H1 (cell line): Measurements from ENCODE around the gene ARID5B. TPM values are rescaled to one million over a fixed set of nuclear protein-coding genes. Genes with fewer than 3 reads are reported as not detected.

ENCODE experiments used
- CTCF ChIA-PET: fragments of 300-600 bp; sonication (Branson Sonifier 250); formaldehyde crosslinking; loops from one replicate; lab custom pipeline; 2021; ENCODE audit not compliant: partially characterized antibody; lab: Charles Lee
- POLR2A ChIA-PET: fragments of 300-600 bp; sonication (Branson Sonifier 250); formaldehyde crosslinking; loops from one replicate; lab custom pipeline; 2021; ENCODE audit warnings: inconsistent platforms; ENCODE audit not compliant: partially characterized antibody; lab: Charles Lee
- DNase-seq, 2 experiments: peaks; one replicate each; pipeline versions ENCODE4 v3.0.0 to v3.0.0-alpha.2; 2010 to 2022; ENCODE audit warnings: low spot score in 2 of 2, low read depth in 1 of 2, mixed read lengths in 1 of 2
- FAIRE-seq: peaks from 2 replicates; lab custom pipeline; 2011; peaks lifted over from hg19 to GRCh38; lab: Jason Lieb, UNC
- H2AFZ ChIP-seq: 2 replicates; pipeline ENCODE4 v1.8.1; 2012; ENCODE audit warnings: low read length, inconsistent platforms
- H2AK5ac ChIP-seq: 2 replicates; pipeline ENCODE4 v1.6.1; 2013; ENCODE audit warnings: low read depth, low read length
- H2BK120ac ChIP-seq: replicated peaks from 2 replicates; pipeline ENCODE3; 2013; ENCODE audit warnings: low read depth, low read length, inconsistent platforms
- H2BK12ac ChIP-seq: 2 replicates; pipeline ENCODE4 v1.6.1; 2013; ENCODE audit warnings: low read depth, low read length
- H2BK15ac ChIP-seq: 2 replicates; pipeline ENCODE4 v1.6.1; 2013; ENCODE audit warnings: low read length
- H2BK20ac ChIP-seq: 2 replicates; pipeline ENCODE4 v1.6.1; 2013; ENCODE audit warnings: low read length
- H2BK5ac ChIP-seq: 2 replicates; pipeline ENCODE4 v1.6.1; 2013; ENCODE audit warnings: low read depth, low read length
- H3K14ac ChIP-seq: 2 replicates; pipeline ENCODE4 v1.6.1; 2013; ENCODE audit warnings: inconsistent platforms; ENCODE audit not compliant: insufficient read length
- H3K18ac ChIP-seq: 2 replicates; pipeline ENCODE4 v1.6.1; 2013; ENCODE audit warnings: low read length; ENCODE audit errors: extremely low read depth
- H3K23ac ChIP-seq: 2 replicates; pipeline ENCODE4 v1.6.1; 2013; ENCODE audit warnings: inconsistent platforms; ENCODE audit not compliant: insufficient read length
- H3K23me2 ChIP-seq: 2 replicates; pipeline ENCODE4 v1.6.1; 2013; ENCODE audit warnings: low read depth, low read length
- H3K27ac ChIP-seq: 2 replicates; pipeline ENCODE4 v1.6.1; 2011; ENCODE audit warnings: low read depth, low read length, inconsistent platforms
- H3K27me3 ChIP-seq, 4 experiments: replicated peaks in 1 of 4; 1 replicate in 1 of 4; 2 replicates in 3 of 4; pipeline versions ENCODE4 v1.6.1 to v1.8.1; 2011 to 2013; ENCODE audit warnings: low read length in 3 of 4, mild to moderate bottlenecking in 3 of 4, inconsistent platforms in 2 of 4, mixed read lengths in 2 of 4, moderate library complexity in 1 of 4; ENCODE audit not compliant: control insufficient read depth in 3 of 4, insufficient read depth in 3 of 4; ENCODE audit errors: extremely low read depth in 1 of 4
- H3K36me3 ChIP-seq, 4 experiments: 2 replicates each; pipeline versions ENCODE4 v1.6.1 to v1.8.1; 2011 to 2013; ENCODE audit warnings: mild to moderate bottlenecking in 4 of 4, low read length in 3 of 4, moderate library complexity in 2 of 4, control low read depth in 1 of 4, inconsistent platforms in 1 of 4; ENCODE audit not compliant: insufficient read depth in 4 of 4, control insufficient read depth in 2 of 4
- H3K4ac ChIP-seq: replicated peaks from 2 replicates; pipeline ENCODE3; 2013; ENCODE audit warnings: low read length, low read depth, mixed read lengths, inconsistent platforms; ENCODE audit not compliant: insufficient read length
- H3K4me1 ChIP-seq, 4 experiments: replicated peaks in 1 of 4; 1 replicate in 1 of 4; 2 replicates in 3 of 4; pipeline versions ENCODE4 v1.6.1 to v1.8.1; 2011 to 2013; ENCODE audit warnings: low read length in 3 of 4, inconsistent platforms in 2 of 4, mixed read lengths in 1 of 4; ENCODE audit not compliant: insufficient read depth in 4 of 4, control insufficient read depth in 3 of 4
- H3K4me2 ChIP-seq, 2 experiments: 2 replicates each; pipeline versions ENCODE4 v1.6.1 to v1.8.1; 2011 to 2013; ENCODE audit warnings: low read depth in 2 of 2, low read length in 2 of 2, control low read depth in 1 of 2, inconsistent platforms in 1 of 2, mild to moderate bottlenecking in 1 of 2; ENCODE audit not compliant: insufficient read depth in 1 of 2
- H3K4me3 ChIP-seq, 4 experiments: fragments of 200-600, 300-600 bp in 1 of 4; sonication (generic), shearing (Covaris generic), sonication (Bioruptor Twin) in 1 of 4; 2 replicates each; pipeline versions ENCODE4 v1.5.1 to v1.8.1; 2011 to 2016; ENCODE audit warnings: low read length in 4 of 4, low read depth in 3 of 4, control low read depth in 2 of 4, inconsistent platforms in 2 of 4, mild to moderate bottlenecking in 2 of 4, mixed read lengths in 1 of 4, moderate library complexity in 1 of 4; ENCODE audit not compliant: insufficient read depth in 2 of 4; ENCODE audit errors: extremely low read depth in 1 of 4
- H3K56ac ChIP-seq: replicated peaks from 2 replicates; pipeline ENCODE3; 2013; ENCODE audit warnings: low read depth, mild to moderate bottlenecking, mixed read lengths, low read length, inconsistent platforms; ENCODE audit not compliant: insufficient read length
- H3K79me1 ChIP-seq: 2 replicates; pipeline ENCODE4 v1.6.1; 2013; ENCODE audit warnings: low read depth, low read length, control low read depth
- H3K79me2 ChIP-seq, 2 experiments: 2 replicates each; pipeline versions ENCODE4 v1.6.1 to v1.8.1; 2012 to 2013; ENCODE audit warnings: low read length in 2 of 2, mild to moderate bottlenecking in 2 of 2, inconsistent platforms in 1 of 2; ENCODE audit not compliant: insufficient read depth in 2 of 2, control insufficient read depth in 1 of 2
- H3K9ac ChIP-seq, 4 experiments: replicated peaks in 1 of 4; 1 replicate in 1 of 4; 2 replicates in 3 of 4; pipeline versions ENCODE4 v1.6.1 to v1.8.1; 2011 to 2013; ENCODE audit warnings: low read depth in 3 of 4, low read length in 3 of 4, control low read depth in 2 of 4, mild to moderate bottlenecking in 2 of 4, moderate library complexity in 2 of 4, inconsistent platforms in 1 of 4; ENCODE audit errors: extremely low read depth in 1 of 4
- H3K9me3 ChIP-seq, 2 experiments: 2 replicates each; pipeline versions ENCODE4 v1.6.1 to v1.8.1; 2012 to 2013; ENCODE audit warnings: mild to moderate bottlenecking in 2 of 2, moderate library complexity in 2 of 2, control low read depth in 1 of 2, inconsistent platforms in 1 of 2, low read depth in 1 of 2, low read length in 1 of 2, mixed read lengths in 1 of 2; ENCODE audit not compliant: insufficient read depth in 2 of 2
- H4K20me1 ChIP-seq, 2 experiments: replicated peaks in 1 of 2; 2 replicates each; pipeline versions ENCODE3 to v1.8.1; 2011 to 2013; ENCODE audit warnings: inconsistent platforms in 2 of 2, low read length in 2 of 2, mild to moderate bottlenecking in 1 of 2; ENCODE audit not compliant: insufficient read depth in 2 of 2, control insufficient read depth in 1 of 2
- H4K5ac ChIP-seq: 2 replicates; pipeline ENCODE4 v1.6.1; 2013; ENCODE audit warnings: low read length, low read depth, mixed read lengths, inconsistent platforms; ENCODE audit not compliant: insufficient read length
- H4K8ac ChIP-seq: 2 replicates; pipeline ENCODE4 v1.8.0; 2013; ENCODE audit warnings: mild to moderate bottlenecking, moderate library complexity, low read length, inconsistent platforms; ENCODE audit not compliant: insufficient read depth; ENCODE audit errors: extremely low read depth
- H4K91ac ChIP-seq: replicated peaks from 2 replicates; pipeline ENCODE3; 2013; ENCODE audit warnings: low read length, mixed read lengths, inconsistent platforms; ENCODE audit not compliant: insufficient read length
- BACH1 ChIP-seq: IDR thresholded peaks from 2 replicates; pipeline ENCODE4 v1.6.1; 2012; ENCODE audit warnings: low read length, improper control_type of control experiment
- CBX8 ChIP-seq: fragments of 300-800, 300-1000 bp; sonication (generic); IDR thresholded peaks from 2 replicates; pipeline ENCODE4 v1.7.1; 2016; ENCODE audit warnings: low read depth, low read length, borderline replicate concordance
- CEBPB ChIP-seq: IDR thresholded peaks from 2 replicates; pipeline ENCODE4 v1.6.1; 2012; ENCODE audit warnings: low read depth, low read length
- CHD2 ChIP-seq: IDR thresholded peaks from 2 replicates; pipeline ENCODE4 v1.6.1; 2012; ENCODE audit warnings: low read length, improper control_type of control experiment
- EP300 ChIP-seq, 2 experiments: IDR thresholded peaks; 1 replicate in 1 of 2; 2 replicates in 1 of 2; pipeline ENCODE4 v1.6.1; 2011 to 2012; ENCODE audit warnings: low read depth in 2 of 2, low read length in 2 of 2, mild to moderate bottlenecking in 2 of 2, borderline replicate concordance in 1 of 2, inconsistent platforms in 1 of 2, moderate library complexity in 1 of 2
- GTF2F1 ChIP-seq: IDR thresholded peaks from 2 replicates; pipeline ENCODE4 v1.6.1; 2012; ENCODE audit warnings: low read depth, low read length, improper control_type of control experiment, borderline replicate concordance
- RNF2 ChIP-seq: fragments of 200-900, 300-1000 bp; sonication (generic); IDR thresholded peaks from 2 replicates; pipeline ENCODE4 v1.7.1; 2016; ENCODE audit warnings: borderline replicate concordance, low read depth, mild to moderate bottlenecking, antibody characterized with exemption, low read length; ENCODE audit not compliant: poor library complexity, severe bottlenecking; ENCODE audit errors: missing control alignments
- RXRA ChIP-seq: IDR thresholded peaks from 2 replicates; pipeline ENCODE4 v1.6.1; 2011; ENCODE audit warnings: low read depth, mild to moderate bottlenecking, low read length, moderate library complexity; ENCODE audit not compliant: insufficient read depth
- SIN3A ChIP-seq, 2 experiments: IDR thresholded peaks in 1 of 2; conservative IDR thresholded peaks in 1 of 2; 2 replicates each; pipeline ENCODE4 v1.6.1; 2011 to 2012; ENCODE audit warnings: low read length in 2 of 2, improper control_type of control experiment in 1 of 2, low read depth in 1 of 2, mild to moderate bottlenecking in 1 of 2
- SP1 ChIP-seq: IDR thresholded peaks from 2 replicates; pipeline ENCODE4 v1.6.1; 2011; ENCODE audit warnings: low read depth, low read length
- TAF1 ChIP-seq: IDR thresholded peaks from 2 replicates; pipeline ENCODE4 v1.6.1; 2011; ENCODE audit warnings: mild to moderate bottlenecking, low read depth, low read length
- TEAD4 ChIP-seq: IDR thresholded peaks from 2 replicates; pipeline ENCODE4 v1.6.1; 2012; ENCODE audit warnings: low read depth, low read length, inconsistent platforms, mixed read lengths
- WGBS, 2 experiments: shearing (Covaris generic) in 1 of 2; methylation state at CpG; one replicate each; pipeline versions ENCODE4 v1.1.6 to v1.1.7; 2013 to 2015; ENCODE audit warnings: low lambda C conversion rate in 2 of 2, mixed read lengths in 2 of 2, inconsistent platforms in 1 of 2, low coverage in 1 of 2, missing lambda C conversion rate in 1 of 2; ENCODE audit not compliant: insufficient replicate concordance in 2 of 2, insufficient coverage in 1 of 2, insufficient read length in 1 of 2; ENCODE audit errors: extremely low coverage in 1 of 2, missing lambda C conversion rate in 1 of 2; 5-methylcytosine and 5-hydroxymethylcytosine counted together
- polyA plus RNA-seq, 7 experiments: library from polyadenylated mRNA; depleted of rRNA in 3 of 7; stranded (reverse) in 5 of 7; unstranded in 2 of 7; fragments of >200 nt in 5 of 7; fragments of 200-250 nt in 2 of 7; gene quantifications; 1 replicate in 5 of 7; 2 replicates in 1 of 7; 4 replicates in 1 of 7; pipeline versions ENCODE4 v1.2.1 to v1.2.3, GENCODE V29; 2011 to 2013; ENCODE audit warnings: missing spikeins in 2 of 7, mixed read lengths in 2 of 7
- total RNA-seq: library from RNA; stranded (reverse); fragmentation: NEBNext Ultra II Directional; extraction: Animal tissue kit (Norgen Biotek cat#: 25700); gene quantifications from 2 replicates; pipeline ENCODE4 v1.2.1, GENCODE V29; 2021

Gene ARID5B
- total and polyA plus RNA-seq, 2 of the 8 experiments (the other 6 are each of a cell fraction or from before 2014, with no cell fraction given), result 0.21 to 1.1 TPM

- H3K27me3 ChIP-seq, result no peaks in the 10 kb centered on the region
- no peak overlapping the region for H4K8ac ChIP-seq
- no peak overlapping the region for H3K14ac ChIP-seq
- no peak overlapping the region for H3K23ac ChIP-seq
- H2BK15ac ChIP-seq, result no peak overlapping the region
- H2AK5ac ChIP-seq, result no peak overlapping the region
- no peak for FAIRE-seq
- no peak overlapping the region for H3K4ac ChIP-seq
- H4K91ac ChIP-seq, result no peak overlapping the region
- H3K27ac ChIP-seq, result no peak overlapping the region
- WGBS, 2 experiments, result 94% methylated on average over 1 of the region's 1 CpG; no CpG with 5 or more reads in 1 of the 2 experiments
- H3K79me2 ChIP-seq, result no peaks in the 10 kb centered on the region
- H3K18ac ChIP-seq, result no peak overlapping the region
- POLR2A ChIA-PET, result no interaction called here
- no peaks in the 10 kb centered on the region for H3K9me3 ChIP-seq
- no peaks in the 10 kb centered on the region for H3K23me2 ChIP-seq
- H2BK12ac ChIP-seq, result no peak overlapping the region
- H3K79me1 ChIP-seq, result no peaks in the 10 kb centered on the region
- H3K9ac ChIP-seq, result no peak overlapping the region
- no peak overlapping the region for H2BK120ac ChIP-seq
- H4K20me1 ChIP-seq, result no peaks in the 10 kb centered on the region
- no peaks in the 10 kb centered on the region for H3K4me1 ChIP-seq
- CTCF ChIA-PET, result interaction anchor here (0.8 kb wide), 1 partner anchor 11 kb away, joined by 3 read pairs; no protein-coding TSS in a partner anchor
- no peak overlapping the region for H3K4me2 ChIP-seq
- H3K36me3 ChIP-seq, result no peaks in the 10 kb centered on the region
- H2BK5ac ChIP-seq, result no peak overlapping the region
- H3K4me3 ChIP-seq, result no peak overlapping the region
- H4K5ac ChIP-seq, result no peak overlapping the region
- H3K56ac ChIP-seq, result no peak overlapping the region
- H2AFZ ChIP-seq, result no peak overlapping the region
- TF ChIP-seq RXRA (no peak), EP300 (IDR thresholded peaks at IDR 0.05; ENCODE audit: borderline replicate concordance in 1 of 2, low read depth in 2 of 2, low read length in 2 of 2) (no peak), SP1 (no peak), CEBPB (no peak), TAF1 (no peak), TEAD4 (no peak), SIN3A (conservative IDR thresholded peaks at IDR 0.05 in 1 of 2, IDR thresholded peaks at IDR 0.05 in 1 of 2; ENCODE audit: low read depth in 1 of 2, low read length in 2 of 2) (no peak), BACH1 (no peak), GTF2F1 (no peak), CHD2 (no peak), CBX8 (no peak), RNF2 (no peak)
- H2BK20ac ChIP-seq, result no peak overlapping the region
- no peak for DNase-seq
Observed at GRCh38 chr10:61918140-61918539, 16.6 kb downstream of the ARID5B start.
